Muscle layer of duodenum (tissue), 2 donors: ENCODE data around the gene PTPRG.
"Not testable (repeated sequence)": the region's sequence is repeated elsewhere in the genome, so short reads cannot be mapped to it uniquely, and the experiment has no call there.

Experiments used
- H3K27ac ChIP-seq: one replicate; pipeline ENCODE4 v1.7.0; 2013; ENCODE audit warnings: mild to moderate bottlenecking, low read length
- H3K27me3 ChIP-seq: one replicate; pipeline ENCODE4 v1.7.0; 2013; ENCODE audit warnings: low read depth, mild to moderate bottlenecking, control low read depth, low read length
- H3K36me3 ChIP-seq, 2 donors: one replicate each; pipeline ENCODE4 v1.7.0; 2013; ENCODE audit warnings: low read length in 2 of 2, control low read depth in 1 of 2, mild to moderate bottlenecking in 1 of 2; ENCODE audit not compliant: insufficient read depth in 2 of 2, control insufficient read depth in 1 of 2
- H3K4me1 ChIP-seq, 2 donors: one replicate each; pipeline ENCODE4 v1.7.0; 2013; ENCODE audit warnings: low read length in 2 of 2, mild to moderate bottlenecking in 2 of 2, control low read depth in 1 of 2, moderate library complexity in 1 of 2; ENCODE audit not compliant: insufficient read depth in 2 of 2, control insufficient read depth in 1 of 2
- H3K4me3 ChIP-seq, 2 donors: one replicate each; pipeline ENCODE4 v1.7.0; 2013; ENCODE audit warnings: low read length in 2 of 2, low read depth in 1 of 2, mild to moderate bottlenecking in 1 of 2
- H3K9me3 ChIP-seq, 2 donors: one replicate each; pipeline ENCODE4 v1.7.0; 2013; ENCODE audit warnings: low read length in 2 of 2, control low read depth in 1 of 2, mild to moderate bottlenecking in 1 of 2; ENCODE audit not compliant: control insufficient read depth in 1 of 2
- donor health status: healthy.

Gene PTPRG

GRCh38 chr3:61535826-61536225 lies 25.5 kb upstream of the PTPRG start:
- no peaks in the 10 kb centered on the region for H3K27me3 ChIP-seq
- no peaks in the 10 kb centered on the region for H3K36me3 ChIP-seq
- no peaks in the 10 kb centered on the region for H3K4me1 ChIP-seq
- H3K27ac ChIP-seq: no peak overlapping the region
- no peak overlapping the region for H3K4me3 ChIP-seq
- no peaks in the 10 kb centered on the region for H3K9me3 ChIP-seq

- Histone ChIP-seq H3K9me3 (no peaks in the 10 kb centered on the region), H3K4me1 (no peaks in the 10 kb centered on the region), H3K27me3 (no peaks in the 10 kb centered on the region)
Measured at GRCh38 chr3:61537366-61537765, 24.0 kb upstream of the PTPRG start.

GRCh38 chr3:61538486-61538885 lies 22.9 kb upstream of the PTPRG start:
- Histone ChIP-seq H3K9me3 (no peaks in the 10 kb centered on the region), H3K36me3 (no peaks in the 10 kb centered on the region), H3K27me3 (no peaks in the 10 kb centered on the region), H3K4me1 (no peaks in the 10 kb centered on the region), H3K4me3 (no peak overlapping the region), H3K27ac (no peak overlapping the region)

More at GRCh38 chr3:61537366-61537765, 24.0 kb upstream of the PTPRG start:
- Histone ChIP-seq H3K27ac (no peak overlapping the region), H3K36me3 (no peaks in the 10 kb centered on the region), H3K4me3 (no peak overlapping the region)

- Histone ChIP-seq H3K27ac (no peak overlapping the region), H3K36me3 (no peaks in the 10 kb centered on the region), H3K4me3 (no peak overlapping the region), H3K9me3 (no peaks in the 10 kb centered on the region), H3K4me1 (no peaks in the 10 kb centered on the region), H3K27me3 (no peaks in the 10 kb centered on the region)
Measured at GRCh38 chr3:61541694-61542093, 19.7 kb upstream of the PTPRG start.

GRCh38 chr3:61545716-61546115 lies 15.7 kb upstream of the PTPRG start:
- Histone ChIP-seq H3K4me1 (no peaks in the 10 kb centered on the region), H3K9me3 (no peaks in the 10 kb centered on the region)

GRCh38 chr3:61547625-61548024 lies 13.7 kb upstream of the PTPRG start:
- no peaks in the 10 kb centered on the region for H3K36me3 ChIP-seq
- H3K9me3 ChIP-seq: peaks cover 0 to 3% of the 10 kb centered on the region in 2 donors
- H3K27ac ChIP-seq: no peak overlapping the region
- no peaks in the 10 kb centered on the region for H3K4me1 ChIP-seq
- no peak overlapping the region for H3K4me3 ChIP-seq
- H3K27me3 ChIP-seq: no peaks in the 10 kb centered on the region

More at GRCh38 chr3:61545716-61546115, 15.7 kb upstream of the PTPRG start:
- H3K36me3 ChIP-seq: no peaks in the 10 kb centered on the region
- H3K4me3 ChIP-seq: no peak overlapping the region
- H3K27ac ChIP-seq: no peak overlapping the region
- H3K27me3 ChIP-seq: no peaks in the 10 kb centered on the region

GRCh38 chr3:61552704-61553103 lies 8.7 kb upstream of the PTPRG start:
- H3K9me3 ChIP-seq, H3K4me3 ChIP-seq, H3K27me3 ChIP-seq, H3K4me1 ChIP-seq, H3K27ac ChIP-seq, H3K36me3 ChIP-seq: not testable (repeated sequence)

- H3K27ac ChIP-seq: no peak overlapping the region
Measured at GRCh38 chr3:61559136-61559731, 2.1 kb upstream of the PTPRG start.

GRCh38 chr3:61560517-61561373 lies 626 bp upstream of the PTPRG start:
- H3K27ac ChIP-seq: peak overlapping the region; percentile 90
- H3K4me1 ChIP-seq: peaks cover 0 to 10% of the 10 kb centered on the region in 2 donors

More at GRCh38 chr3:61559136-61559731, 2.1 kb upstream of the PTPRG start:
- H3K27me3 ChIP-seq: no peaks in the 10 kb centered on the region
- H3K9me3 ChIP-seq: peaks cover 0 to 6% of the 10 kb centered on the region in 2 donors
- no peaks in the 10 kb centered on the region for H3K4me1 ChIP-seq
- no peak overlapping the region for H3K4me3 ChIP-seq
- peaks cover 0 to 3% of the 10 kb centered on the region in 2 donors for H3K36me3 ChIP-seq

GRCh38 chr3:61562042-61562720 lies 810 bp downstream of the PTPRG start:
- no peaks in the 10 kb centered on the region for H3K27me3 ChIP-seq

More at GRCh38 chr3:61560517-61561373, 626 bp upstream of the PTPRG start:
- Histone ChIP-seq H3K4me3 (peak overlapping the region; percentile 77 to 79), H3K27me3 (no peaks in the 10 kb centered on the region), H3K36me3 (peaks cover 0 to 3% of the 10 kb centered on the region in 2 donors), H3K9me3 (peaks cover 0 to 6% of the 10 kb centered on the region in 2 donors)

GRCh38 chr3:61562721-61563312 lies 1.4 kb downstream of the PTPRG start:
- Histone ChIP-seq H3K9me3 (peaks cover 0 to 5% of the 10 kb centered on the region in 2 donors), H3K27me3 (no peaks in the 10 kb centered on the region), H3K36me3 (peaks cover 0 to 3% of the 10 kb centered on the region in 2 donors), H3K4me3 (peak overlapping the region; percentile 77 to 79), H3K4me1 (peaks cover 0 to 18% of the 10 kb centered on the region in 2 donors), H3K27ac (peak overlapping the region; percentile 90)

More at GRCh38 chr3:61562042-61562720, 810 bp downstream of the PTPRG start:
- Histone ChIP-seq H3K36me3 (peaks cover 0 to 3% of the 10 kb centered on the region in 2 donors), H3K27ac (peak overlapping the region; percentile 90), H3K4me3 (peak overlapping the region; percentile 77 to 79), H3K4me1 (peaks cover 0 to 18% of the 10 kb centered on the region in 2 donors), H3K9me3 (peaks cover 0 to 6% of the 10 kb centered on the region in 2 donors)
